ENCODE results near the gene RPL29. TPM values are rescaled to one million over a fixed set of nuclear protein-coding genes. Genes with fewer than 3 reads are reported as not detected.

The RPL29 gene
- total and polyA plus RNA-seq, 2 of the 13 experiments (the other 11 are each of a cell fraction or from before 2014, with no cell fraction given): 1,348 to 2,263 TPM

DNA sequence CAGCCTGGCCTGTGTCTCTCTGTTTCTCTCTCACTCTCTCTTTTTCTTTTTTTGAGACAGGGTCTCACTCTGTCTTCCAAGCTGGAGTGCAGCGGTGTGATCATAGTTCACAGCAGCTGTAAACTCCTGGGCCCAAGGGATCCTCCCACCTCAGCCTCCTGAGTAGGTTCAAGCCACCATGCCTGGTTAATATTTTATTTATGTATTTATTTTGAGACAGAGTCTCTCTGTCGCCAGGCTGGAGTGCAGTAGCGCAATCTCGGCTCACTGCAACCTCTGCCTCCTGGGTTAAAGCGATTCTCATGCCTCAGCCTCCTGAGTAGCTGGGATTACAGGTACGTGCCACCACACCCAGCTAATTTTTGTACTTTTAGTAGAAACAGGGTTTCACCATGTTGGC lies 38.1 kb upstream of the RPL29 start (continued):
- TF ChIP-seq, protein P1, sequence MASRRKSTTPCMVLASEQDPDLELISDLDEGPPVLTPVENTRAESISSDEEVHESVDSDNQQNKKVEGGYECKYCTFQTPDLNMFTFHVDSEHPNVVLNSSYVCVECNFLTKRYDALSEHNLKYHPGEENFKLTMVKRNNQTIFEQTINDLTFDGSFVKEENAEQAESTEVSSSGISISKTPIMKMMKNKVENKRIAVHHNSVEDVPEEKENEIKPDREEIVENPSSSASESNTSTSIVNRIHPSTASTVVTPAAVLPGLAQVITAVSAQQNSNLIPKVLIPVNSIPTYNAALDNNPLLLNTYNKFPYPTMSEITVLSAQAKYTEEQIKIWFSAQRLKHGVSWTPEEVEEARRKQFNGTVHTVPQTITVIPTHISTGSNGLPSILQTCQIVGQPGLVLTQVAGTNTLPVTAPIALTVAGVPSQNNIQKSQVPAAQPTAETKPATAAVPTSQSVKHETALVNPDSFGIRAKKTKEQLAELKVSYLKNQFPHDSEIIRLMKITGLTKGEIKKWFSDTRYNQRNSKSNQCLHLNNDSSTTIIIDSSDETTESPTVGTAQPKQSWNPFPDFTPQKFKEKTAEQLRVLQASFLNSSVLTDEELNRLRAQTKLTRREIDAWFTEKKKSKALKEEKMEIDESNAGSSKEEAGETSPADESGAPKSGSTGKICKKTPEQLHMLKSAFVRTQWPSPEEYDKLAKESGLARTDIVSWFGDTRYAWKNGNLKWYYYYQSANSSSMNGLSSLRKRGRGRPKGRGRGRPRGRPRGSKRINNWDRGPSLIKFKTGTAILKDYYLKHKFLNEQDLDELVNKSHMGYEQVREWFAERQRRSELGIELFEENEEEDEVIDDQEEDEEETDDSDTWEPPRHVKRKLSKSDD (CRISPR knock-in tag; IDR thresholded peaks at IDR 0.05; ENCODE audit: low read depth): 0 out of 2 replicates have a peak, but pooled peaks have one; percentile 36
- TF ChIP-seq, protein P2, sequence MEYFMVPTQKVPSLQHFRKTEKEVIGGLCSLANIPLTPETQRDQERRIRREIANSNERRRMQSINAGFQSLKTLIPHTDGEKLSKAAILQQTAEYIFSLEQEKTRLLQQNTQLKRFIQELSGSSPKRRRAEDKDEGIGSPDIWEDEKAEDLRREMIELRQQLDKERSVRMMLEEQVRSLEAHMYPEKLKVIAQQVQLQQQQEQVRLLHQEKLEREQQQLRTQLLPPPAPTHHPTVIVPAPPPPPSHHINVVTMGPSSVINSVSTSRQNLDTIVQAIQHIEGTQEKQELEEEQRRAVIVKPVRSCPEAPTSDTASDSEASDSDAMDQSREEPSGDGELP (IDR thresholded peaks at IDR 0.05; ENCODE audit: borderline replicate concordance, low read depth): 0 out of 2 replicates have a peak, but pooled peaks have one; percentile 17
- 0 out of 2 replicates have a peak, but pooled peaks have one; percentile 25 for TF ChIP-seq SALL1 (CRISPR knock-in tag; IDR thresholded peaks at IDR 0.05)
- 0 out of 2 replicates have a peak, but pooled peaks have one; percentile 11 for TF ChIP-seq ZNF724P (CRISPR knock-in tag; IDR thresholded peaks at IDR 0.05; ENCODE audit: borderline replicate concordance)
- 0 out of 2 replicates have a peak, but pooled peaks have one; percentile 21 for TF ChIP-seq RFXAP (CRISPR knock-in tag; IDR thresholded peaks at IDR 0.05; ENCODE audit: borderline replicate concordance)
- TF ChIP-seq NR2F6 (IDR thresholded peaks at IDR 0.05): peak; percentile 7; the same call in 1 of the 2 replicates
- 0 out of 2 replicates have a peak, but pooled peaks have one; percentile 8 for TF ChIP-seq NR2F6 (CRISPR knock-in tag; IDR thresholded peaks at IDR 0.05)
- TF ChIP-seq ZNF205 (CRISPR knock-in tag; IDR thresholded peaks at IDR 0.05): 0 out of 2 replicates have a peak, but pooled peaks have one; percentile 33
- TF ChIP-seq NCOA2 (CRISPR knock-in tag; IDR thresholded peaks at IDR 0.05): 0 out of 2 replicates have a peak, but pooled peaks have one; percentile 37
- TF ChIP-seq, protein P3, sequence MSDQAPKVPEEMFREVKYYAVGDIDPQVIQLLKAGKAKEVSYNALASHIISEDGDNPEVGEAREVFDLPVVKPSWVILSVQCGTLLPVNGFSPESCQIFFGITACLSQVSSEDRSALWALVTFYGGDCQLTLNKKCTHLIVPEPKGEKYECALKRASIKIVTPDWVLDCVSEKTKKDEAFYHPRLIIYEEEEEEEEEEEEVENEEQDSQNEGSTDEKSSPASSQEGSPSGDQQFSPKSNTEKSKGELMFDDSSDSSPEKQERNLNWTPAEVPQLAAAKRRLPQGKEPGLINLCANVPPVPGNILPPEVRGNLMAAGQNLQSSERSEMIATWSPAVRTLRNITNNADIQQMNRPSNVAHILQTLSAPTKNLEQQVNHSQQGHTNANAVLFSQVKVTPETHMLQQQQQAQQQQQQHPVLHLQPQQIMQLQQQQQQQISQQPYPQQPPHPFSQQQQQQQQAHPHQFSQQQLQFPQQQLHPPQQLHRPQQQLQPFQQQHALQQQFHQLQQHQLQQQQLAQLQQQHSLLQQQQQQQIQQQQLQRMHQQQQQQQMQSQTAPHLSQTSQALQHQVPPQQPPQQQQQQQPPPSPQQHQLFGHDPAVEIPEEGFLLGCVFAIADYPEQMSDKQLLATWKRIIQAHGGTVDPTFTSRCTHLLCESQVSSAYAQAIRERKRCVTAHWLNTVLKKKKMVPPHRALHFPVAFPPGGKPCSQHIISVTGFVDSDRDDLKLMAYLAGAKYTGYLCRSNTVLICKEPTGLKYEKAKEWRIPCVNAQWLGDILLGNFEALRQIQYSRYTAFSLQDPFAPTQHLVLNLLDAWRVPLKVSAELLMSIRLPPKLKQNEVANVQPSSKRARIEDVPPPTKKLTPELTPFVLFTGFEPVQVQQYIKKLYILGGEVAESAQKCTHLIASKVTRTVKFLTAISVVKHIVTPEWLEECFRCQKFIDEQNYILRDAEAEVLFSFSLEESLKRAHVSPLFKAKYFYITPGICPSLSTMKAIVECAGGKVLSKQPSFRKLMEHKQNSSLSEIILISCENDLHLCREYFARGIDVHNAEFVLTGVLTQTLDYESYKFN (CRISPR knock-in tag; conservative IDR thresholded peaks at IDR 0.05): peak; percentile 63; the same call in 1 of the 2 replicates
- TF ChIP-seq ZNF460 (CRISPR knock-in tag; IDR thresholded peaks at IDR 0.05; ENCODE audit: borderline replicate concordance): peak; percentile 91
- peak; percentile 72; the same call in 1 of the 2 replicates for TF ChIP-seq RCOR2 (CRISPR knock-in tag; IDR thresholded peaks at IDR 0.05)
- TF ChIP-seq, protein P4, sequence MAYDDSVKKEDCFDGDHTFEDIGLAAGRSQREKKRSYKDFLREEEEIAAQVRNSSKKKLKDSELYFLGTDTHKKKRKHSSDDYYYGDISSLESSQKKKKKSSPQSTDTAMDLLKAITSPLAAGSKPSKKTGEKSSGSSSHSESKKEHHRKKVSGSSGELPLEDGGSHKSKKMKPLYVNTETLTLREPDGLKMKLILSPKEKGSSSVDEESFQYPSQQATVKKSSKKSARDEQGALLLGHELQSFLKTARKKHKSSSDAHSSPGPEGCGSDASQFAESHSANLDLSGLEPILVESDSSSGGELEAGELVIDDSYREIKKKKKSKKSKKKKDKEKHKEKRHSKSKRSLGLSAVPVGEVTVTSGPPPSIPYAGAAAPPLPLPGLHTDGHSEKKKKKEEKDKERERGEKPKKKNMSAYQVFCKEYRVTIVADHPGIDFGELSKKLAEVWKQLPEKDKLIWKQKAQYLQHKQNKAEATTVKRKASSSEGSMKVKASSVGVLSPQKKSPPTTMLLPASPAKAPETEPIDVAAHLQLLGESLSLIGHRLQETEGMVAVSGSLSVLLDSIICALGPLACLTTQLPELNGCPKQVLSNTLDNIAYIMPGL (CRISPR knock-in tag; IDR thresholded peaks at IDR 0.05; ENCODE audit: borderline replicate concordance in 1 of 2, low read depth in 1 of 2): 0 out of 4 replicates have a peak, but pooled peaks of 1 of the 2 experiments have one; percentile 30
- peak; percentile 79; the same call in 1 of the 2 replicates for TF ChIP-seq ZSCAN30 (CRISPR knock-in tag; IDR thresholded peaks at IDR 0.05)
- TF ChIP-seq, protein P5, sequence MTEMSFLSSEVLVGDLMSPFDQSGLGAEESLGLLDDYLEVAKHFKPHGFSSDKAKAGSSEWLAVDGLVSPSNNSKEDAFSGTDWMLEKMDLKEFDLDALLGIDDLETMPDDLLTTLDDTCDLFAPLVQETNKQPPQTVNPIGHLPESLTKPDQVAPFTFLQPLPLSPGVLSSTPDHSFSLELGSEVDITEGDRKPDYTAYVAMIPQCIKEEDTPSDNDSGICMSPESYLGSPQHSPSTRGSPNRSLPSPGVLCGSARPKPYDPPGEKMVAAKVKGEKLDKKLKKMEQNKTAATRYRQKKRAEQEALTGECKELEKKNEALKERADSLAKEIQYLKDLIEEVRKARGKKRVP (CRISPR knock-in tag; IDR thresholded peaks at IDR 0.05): 0 out of 4 replicates have a peak, but pooled peaks of 1 of the 2 experiments have one; percentile 28
- 0 out of 2 replicates have a peak, but pooled peaks have one; percentile 56 for TF ChIP-seq GTF3A (CRISPR knock-in tag; conservative IDR thresholded peaks at IDR 0.05)
- 0 out of 2 replicates have a peak, but pooled peaks have one; percentile 4 for TF ChIP-seq FOSL2 (CRISPR knock-in tag; IDR thresholded peaks at IDR 0.05)

Data from HepG2 (cell line).